Mucosa of rectum (tissue), 2 donors: ENCODE measurements around the gene EXOC6B.

Experiments used
- H3K27ac ChIP-seq, 2 donors: one replicate each; pipeline ENCODE4 v1.7.0; 2013; ENCODE audit warnings: inconsistent platforms in 2 of 2, low read depth in 2 of 2, low read length in 2 of 2
- H3K27me3 ChIP-seq, 2 donors: one replicate each; pipeline ENCODE4 v1.7.0; 2013; ENCODE audit warnings: low read length in 2 of 2; ENCODE audit not compliant: control insufficient read depth in 2 of 2, insufficient read depth in 2 of 2
- H3K36me3 ChIP-seq, 2 donors: one replicate each; pipeline ENCODE4 v1.7.0; 2013; ENCODE audit warnings: low read length in 2 of 2; ENCODE audit not compliant: control insufficient read depth in 2 of 2, insufficient read depth in 2 of 2
- H3K4me1 ChIP-seq, 2 donors: one replicate each; pipeline ENCODE4 v1.7.0; 2013; ENCODE audit warnings: low read length in 2 of 2, mild to moderate bottlenecking in 1 of 2; ENCODE audit not compliant: control insufficient read depth in 2 of 2, insufficient read depth in 2 of 2
- H3K4me3 ChIP-seq, 2 donors: one replicate each; pipeline ENCODE4 v1.7.0; 2013; ENCODE audit warnings: low read length in 2 of 2
- H3K9ac ChIP-seq, 2 donors: one replicate each; pipeline ENCODE4 v1.7.0; 2013; ENCODE audit warnings: low read length in 2 of 2, low read depth in 1 of 2, mild to moderate bottlenecking in 1 of 2
- H3K9me3 ChIP-seq, 2 donors: one replicate each; pipeline ENCODE4 v1.7.0; 2013; ENCODE audit warnings: low read length in 2 of 2; ENCODE audit not compliant: control insufficient read depth in 2 of 2
- donor health status: healthy.
- donor health status: Normal muscosa, but diverticular disease.

Gene EXOC6B

GRCh38 chr2:72128059-72128842 is 697.6 kb downstream of the EXOC6B start:
- no peaks in the 10 kb centered on the region for H3K4me1 ChIP-seq
- H3K27me3 ChIP-seq = no peaks in the 10 kb centered on the region
- no peaks in the 10 kb centered on the region for H3K36me3 ChIP-seq
- no peak overlapping the region for H3K4me3 ChIP-seq
- no peaks in the 10 kb centered on the region for H3K9me3 ChIP-seq
- no peak overlapping the region for H3K9ac ChIP-seq
- no peak overlapping the region for H3K27ac ChIP-seq

GRCh38 chr2:72127401-72128058 is 698.3 kb downstream of the EXOC6B start:
- no peak overlapping the region for H3K9ac ChIP-seq
- H3K27me3 ChIP-seq = peaks cover 0 to 3% of the 10 kb centered on the region in 2 donors
- no peak overlapping the region for H3K4me3 ChIP-seq
- H3K4me1 ChIP-seq = no peaks in the 10 kb centered on the region
- no peak overlapping the region for H3K27ac ChIP-seq
- H3K9me3 ChIP-seq = no peaks in the 10 kb centered on the region
- no peaks in the 10 kb centered on the region for H3K36me3 ChIP-seq

GRCh38 chr2:72126186-72127100 is 699.4 kb downstream of the EXOC6B start:
- no peak overlapping the region for H3K4me3 ChIP-seq
- no peaks in the 10 kb centered on the region for H3K36me3 ChIP-seq
- H3K27me3 ChIP-seq = peaks cover under 1 to 3% of the 10 kb centered on the region in 2 donors
- no peaks in the 10 kb centered on the region for H3K9me3 ChIP-seq
- no peak overlapping the region for H3K9ac ChIP-seq
- H3K4me1 ChIP-seq = no peaks in the 10 kb centered on the region
- no peak overlapping the region for H3K27ac ChIP-seq
